ENCODE results near the gene EVI5L.

The EVI5L gene

GRCh38 chr19:7863971-7864689 lies 34.1 kb downstream of the EVI5L start:
- DNase-seq (ENCODE audit: low read depth) = no peak
- Histone ChIP-seq H3K4me1 (ENCODE audit: control insufficient read depth, insufficient read depth, low read length) (peaks cover 10% of the 10 kb centered on the region), H3K4me3 (ENCODE audit: low read length) (no peak overlapping the region), H3K27me3 (replicated peaks; ENCODE audit: control insufficient read depth, insufficient read depth, low read length) (peaks cover 3% of the 10 kb centered on the region), H3K36me3 (ENCODE audit: control insufficient read depth, insufficient read depth, low read length, severe bottlenecking) (peaks cover 7% of the 10 kb centered on the region), H3K9ac (ENCODE audit: low read length) (no peak overlapping the region), H3K9me3 (ENCODE audit: control insufficient read depth, low read length) (no peaks in the 10 kb centered on the region)

DNA sequence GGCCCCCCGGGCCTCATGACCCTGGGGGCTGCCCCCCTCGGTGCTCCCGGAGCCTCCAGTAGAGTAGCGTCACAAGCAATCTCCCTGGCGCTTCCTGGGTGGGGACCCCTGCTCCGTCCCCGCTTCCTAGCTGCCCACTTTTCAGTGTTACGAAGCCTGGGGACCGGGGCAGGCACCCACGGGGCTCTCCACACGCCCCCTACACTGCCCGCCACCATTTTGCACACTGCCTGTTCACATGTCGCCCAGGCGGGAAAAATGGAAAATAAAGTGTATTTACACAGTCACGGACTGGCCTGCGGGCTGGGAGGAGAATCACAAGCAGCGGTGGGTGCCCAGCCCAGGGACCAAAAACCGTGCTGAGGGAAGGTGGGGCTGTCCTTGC lies 34.7 kb downstream of the EVI5L start:
- no peak for DNase-seq (ENCODE audit: low read depth)
- Histone ChIP-seq H3K4me3 (ENCODE audit: low read length) (no peak overlapping the region), H3K36me3 (ENCODE audit: control insufficient read depth, insufficient read depth, low read length, severe bottlenecking) (peaks cover 3% of the 10 kb centered on the region), H3K9ac (ENCODE audit: low read length) (no peak overlapping the region), H3K9me3 (ENCODE audit: control insufficient read depth, low read length) (no peaks in the 10 kb centered on the region), H3K4me1 (ENCODE audit: control insufficient read depth, insufficient read depth, low read length) (peaks cover 10% of the 10 kb centered on the region), H3K27me3 (replicated peaks; ENCODE audit: control insufficient read depth, insufficient read depth, low read length) (peaks cover 3% of the 10 kb centered on the region)

DNA sequence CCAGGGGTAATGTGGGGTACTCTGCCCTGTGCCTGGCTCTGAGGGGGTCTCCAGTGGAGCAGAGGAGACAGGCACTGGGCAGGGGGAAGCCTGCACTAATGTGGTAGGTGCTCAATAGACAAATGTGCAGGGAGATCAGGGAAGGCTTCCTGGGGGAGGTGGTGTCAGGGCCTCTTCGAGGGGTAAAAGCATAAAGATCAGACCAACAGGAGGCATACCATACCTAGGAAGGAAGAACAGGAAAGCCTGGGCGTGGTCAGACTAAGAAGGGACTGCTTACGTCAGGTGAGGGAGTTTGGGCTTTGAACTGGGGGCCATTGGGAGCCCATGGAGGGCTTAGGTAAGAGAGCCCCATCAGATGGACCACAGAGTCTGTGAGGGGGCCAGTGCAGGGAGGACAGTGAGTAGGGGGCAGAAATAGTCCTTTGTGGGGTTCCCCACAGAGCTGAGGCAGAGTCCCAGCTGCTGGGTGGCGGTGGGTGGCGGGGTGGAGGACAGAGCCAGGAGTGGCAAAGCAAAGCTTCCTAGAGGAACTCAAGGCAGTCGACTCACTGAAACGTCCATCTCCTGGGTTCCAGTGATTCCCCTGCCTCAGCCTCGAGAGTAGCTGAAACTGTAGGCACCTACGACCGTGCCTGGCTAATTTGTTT lies 35.4 kb downstream of the EVI5L start:
- H3K9ac ChIP-seq (ENCODE audit: low read length) = no peak overlapping the region
- H3K36me3 ChIP-seq (ENCODE audit: control insufficient read depth, insufficient read depth, low read length, severe bottlenecking) = peaks cover 3% of the 10 kb centered on the region
- no peak overlapping the region for H3K4me3 ChIP-seq (ENCODE audit: low read length)
- DNase-seq (ENCODE audit: low read depth) = no peak
- peaks cover 3% of the 10 kb centered on the region for H3K27me3 ChIP-seq (replicated peaks; ENCODE audit: control insufficient read depth, insufficient read depth, low read length)
- no peaks in the 10 kb centered on the region for H3K9me3 ChIP-seq (ENCODE audit: control insufficient read depth, low read length)
- peaks cover 10% of the 10 kb centered on the region for H3K4me1 ChIP-seq (ENCODE audit: control insufficient read depth, insufficient read depth, low read length)

DNA sequence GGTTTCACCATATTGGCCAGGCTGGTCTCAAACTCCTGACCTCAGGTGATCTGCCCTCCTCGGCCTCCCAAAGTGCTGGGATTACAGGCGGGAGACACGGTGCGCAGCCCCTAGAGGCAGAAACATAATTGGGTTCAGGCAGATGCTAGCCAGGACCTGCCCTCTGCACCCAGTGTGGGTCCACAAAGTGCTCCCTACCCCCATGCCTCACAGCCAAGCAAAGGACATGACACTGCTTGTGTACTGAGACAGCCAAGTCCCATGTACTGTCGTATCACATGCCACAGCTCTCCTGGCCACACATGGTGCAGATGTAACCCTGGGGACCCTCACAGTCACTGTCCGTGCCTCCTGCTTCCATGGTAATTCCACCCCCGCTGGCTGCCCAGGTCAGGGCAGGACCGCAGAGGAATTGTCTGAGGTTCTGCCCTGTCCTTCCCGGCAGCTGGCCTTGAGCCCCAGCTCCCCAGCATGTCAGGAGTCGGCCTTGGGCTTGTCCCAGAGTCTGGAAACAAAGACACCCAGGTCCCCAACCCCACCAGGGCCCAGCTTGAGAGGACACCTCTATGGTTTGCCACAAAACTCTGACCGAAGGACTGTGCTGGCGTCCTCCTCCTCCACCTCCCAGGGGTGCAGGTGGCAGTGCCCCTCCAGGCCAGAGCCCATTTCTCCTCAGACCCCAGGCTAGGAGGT lies 36.5 kb downstream of the EVI5L start:
- H3K27me3 ChIP-seq (replicated peaks; ENCODE audit: control insufficient read depth, insufficient read depth, low read length) = peaks cover 3% of the 10 kb centered on the region
- H3K36me3 ChIP-seq (ENCODE audit: control insufficient read depth, insufficient read depth, low read length, severe bottlenecking) = peaks cover 3% of the 10 kb centered on the region
- DNase-seq (ENCODE audit: low read depth) = no peak
- no peak overlapping the region for H3K4me3 ChIP-seq (ENCODE audit: low read length)
- H3K9me3 ChIP-seq (ENCODE audit: control insufficient read depth, low read length) = no peaks in the 10 kb centered on the region
- H3K9ac ChIP-seq (ENCODE audit: low read length) = no peak overlapping the region
- H3K4me1 ChIP-seq (ENCODE audit: control insufficient read depth, insufficient read depth, low read length) = peaks cover 12% of the 10 kb centered on the region

- Histone ChIP-seq H3K27me3 (replicated peaks; ENCODE audit: control insufficient read depth, insufficient read depth, low read length) (peaks cover 5% of the 10 kb centered on the region), H3K9me3 (ENCODE audit: control insufficient read depth, low read length) (no peaks in the 10 kb centered on the region), H3K36me3 (ENCODE audit: control insufficient read depth, insufficient read depth, low read length, severe bottlenecking) (peaks cover 3% of the 10 kb centered on the region), H3K9ac (ENCODE audit: low read length) (no peak overlapping the region), H3K4me3 (ENCODE audit: low read length) (no peak overlapping the region), H3K4me1 (ENCODE audit: control insufficient read depth, insufficient read depth, low read length) (peaks cover 15% of the 10 kb centered on the region)
- DNase-seq (ENCODE audit: low read depth) = no peak
Measured at GRCh38 chr19:7867092-7867844, 37.2 kb downstream of the EVI5L start.

DNA sequence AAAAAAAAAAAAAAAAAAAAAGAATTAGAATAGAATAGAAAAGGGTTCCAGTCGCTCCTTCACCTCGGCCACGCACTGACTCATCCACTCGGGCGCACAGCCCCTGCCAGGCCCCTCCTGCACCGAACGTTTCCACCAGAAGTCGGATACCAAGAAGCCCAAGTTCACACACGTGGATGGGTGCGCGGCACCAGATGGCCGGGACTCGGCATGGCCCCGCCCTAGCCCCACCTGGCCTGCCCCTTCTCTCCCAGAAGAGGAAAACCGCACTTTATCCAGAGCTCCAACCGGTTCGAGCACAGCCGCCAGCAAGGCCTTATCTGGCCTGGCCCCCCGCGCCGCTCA lies 38.3 kb downstream of the EVI5L start:
- Histone ChIP-seq H3K9me3 (ENCODE audit: control insufficient read depth, low read length) (no peaks in the 10 kb centered on the region), H3K27me3 (replicated peaks; ENCODE audit: control insufficient read depth, insufficient read depth, low read length) (peaks cover 15% of the 10 kb centered on the region), H3K9ac (ENCODE audit: low read length) (no peak overlapping the region), H3K36me3 (ENCODE audit: control insufficient read depth, insufficient read depth, low read length, severe bottlenecking) (peaks cover 2% of the 10 kb centered on the region), H3K4me1 (ENCODE audit: control insufficient read depth, insufficient read depth, low read length) (peaks cover 15% of the 10 kb centered on the region), H3K4me3 (ENCODE audit: low read length) (no peak overlapping the region)
- DNase-seq (ENCODE audit: low read depth) = no peak

DNA sequence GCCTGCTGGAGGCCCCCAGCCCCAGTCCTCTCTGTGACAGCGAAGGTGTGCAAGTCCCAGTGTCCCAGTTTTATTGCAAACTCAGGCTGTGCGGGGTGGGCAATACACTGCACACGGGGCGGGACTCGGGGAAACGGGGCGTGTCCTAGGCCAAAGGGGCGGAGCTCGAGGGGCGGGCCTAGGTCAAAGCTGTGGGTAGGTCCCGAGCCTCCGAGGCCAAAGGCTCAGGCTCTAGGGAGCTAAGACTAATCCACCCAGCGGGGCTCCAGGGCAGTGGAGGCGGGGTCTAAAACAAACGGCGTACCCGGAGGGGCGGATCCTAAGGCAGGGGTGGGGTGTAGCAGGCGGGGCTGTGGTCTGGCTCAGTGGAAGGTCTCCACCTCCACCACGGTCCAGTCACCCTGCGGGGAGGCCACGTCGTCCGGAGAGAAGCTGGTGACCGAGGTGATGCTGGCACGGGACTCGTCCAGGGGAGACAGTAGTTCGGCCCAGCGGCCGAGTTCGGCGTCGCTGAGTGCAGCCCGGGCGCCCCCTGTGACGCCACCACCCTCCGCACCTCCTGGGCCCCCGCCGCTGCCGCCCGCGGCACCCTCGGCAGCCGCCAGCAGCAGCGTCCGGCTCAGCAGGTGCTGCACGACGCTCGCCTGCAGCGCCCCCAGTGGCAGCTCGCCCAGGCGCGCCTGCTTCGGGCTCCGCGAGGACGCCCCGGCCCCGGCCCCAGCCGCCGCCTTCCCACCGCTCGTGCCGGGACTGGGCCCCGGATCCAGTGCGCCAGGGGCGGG lies 38.8 kb downstream of the EVI5L start:
- no peak overlapping the region for H3K9ac ChIP-seq (ENCODE audit: low read length)
- peak; percentile 80 for DNase-seq (ENCODE audit: low read depth)
- H3K27me3 ChIP-seq (replicated peaks; ENCODE audit: control insufficient read depth, insufficient read depth, low read length) = peaks cover 18% of the 10 kb centered on the region
- no peaks in the 10 kb centered on the region for H3K36me3 ChIP-seq (ENCODE audit: control insufficient read depth, insufficient read depth, low read length, severe bottlenecking)
- no peaks in the 10 kb centered on the region for H3K9me3 ChIP-seq (ENCODE audit: control insufficient read depth, low read length)
- peak overlapping the region; percentile 54 for H3K4me3 ChIP-seq (ENCODE audit: low read length)
- peaks cover 15% of the 10 kb centered on the region for H3K4me1 ChIP-seq (ENCODE audit: control insufficient read depth, insufficient read depth, low read length)

DNA sequence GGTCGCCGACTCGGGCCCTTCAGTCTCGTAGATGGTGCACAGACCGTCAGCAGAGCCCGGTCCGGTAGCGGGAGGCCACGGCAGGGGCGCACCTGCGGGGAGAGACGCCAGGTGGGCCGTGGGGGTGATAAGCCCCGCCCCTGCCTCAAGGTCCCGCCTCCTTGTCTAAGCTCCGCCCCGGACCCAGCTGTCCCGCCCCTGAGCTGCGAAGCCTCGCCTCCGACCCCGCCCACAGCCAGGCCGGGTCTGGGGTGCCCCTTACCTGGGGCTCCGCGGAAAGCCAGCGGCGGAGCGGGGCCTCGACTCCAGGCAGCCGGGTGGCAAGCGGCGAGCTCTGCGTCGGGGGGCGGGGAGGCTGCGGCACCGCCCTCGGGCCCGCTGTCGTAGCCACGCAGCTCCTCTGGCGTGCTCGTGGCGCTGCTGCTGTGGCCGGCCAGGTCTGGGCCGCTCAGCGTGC lies 39.5 kb downstream of the EVI5L start:
- Histone ChIP-seq H3K4me1 (ENCODE audit: control insufficient read depth, insufficient read depth, low read length) (peaks cover 15% of the 10 kb centered on the region), H3K27me3 (replicated peaks; ENCODE audit: control insufficient read depth, insufficient read depth, low read length) (peaks cover 18% of the 10 kb centered on the region), H3K9ac (ENCODE audit: low read length) (no peak overlapping the region), H3K4me3 (ENCODE audit: low read length) (peak overlapping the region; percentile 54), H3K9me3 (ENCODE audit: control insufficient read depth, low read length) (no peaks in the 10 kb centered on the region), H3K36me3 (ENCODE audit: control insufficient read depth, insufficient read depth, low read length, severe bottlenecking) (no peaks in the 10 kb centered on the region)
- peak; percentile 65 for DNase-seq (ENCODE audit: low read depth)

- peaks cover 15% of the 10 kb centered on the region for H3K4me1 ChIP-seq (ENCODE audit: control insufficient read depth, insufficient read depth, low read length)
- peak overlapping the region; percentile 54 for H3K4me3 ChIP-seq (ENCODE audit: low read length)
- no peaks in the 10 kb centered on the region for H3K36me3 ChIP-seq (ENCODE audit: control insufficient read depth, insufficient read depth, low read length, severe bottlenecking)
- H3K9me3 ChIP-seq (ENCODE audit: control insufficient read depth, low read length) = no peaks in the 10 kb centered on the region
- no peak overlapping the region for H3K9ac ChIP-seq (ENCODE audit: low read length)
- no peak for DNase-seq (ENCODE audit: low read depth)
- peaks cover 24% of the 10 kb centered on the region for H3K27me3 ChIP-seq (replicated peaks; ENCODE audit: control insufficient read depth, insufficient read depth, low read length)
Measured at GRCh38 chr19:7869910-7870511, 40.0 kb downstream of the EVI5L start.

DNA sequence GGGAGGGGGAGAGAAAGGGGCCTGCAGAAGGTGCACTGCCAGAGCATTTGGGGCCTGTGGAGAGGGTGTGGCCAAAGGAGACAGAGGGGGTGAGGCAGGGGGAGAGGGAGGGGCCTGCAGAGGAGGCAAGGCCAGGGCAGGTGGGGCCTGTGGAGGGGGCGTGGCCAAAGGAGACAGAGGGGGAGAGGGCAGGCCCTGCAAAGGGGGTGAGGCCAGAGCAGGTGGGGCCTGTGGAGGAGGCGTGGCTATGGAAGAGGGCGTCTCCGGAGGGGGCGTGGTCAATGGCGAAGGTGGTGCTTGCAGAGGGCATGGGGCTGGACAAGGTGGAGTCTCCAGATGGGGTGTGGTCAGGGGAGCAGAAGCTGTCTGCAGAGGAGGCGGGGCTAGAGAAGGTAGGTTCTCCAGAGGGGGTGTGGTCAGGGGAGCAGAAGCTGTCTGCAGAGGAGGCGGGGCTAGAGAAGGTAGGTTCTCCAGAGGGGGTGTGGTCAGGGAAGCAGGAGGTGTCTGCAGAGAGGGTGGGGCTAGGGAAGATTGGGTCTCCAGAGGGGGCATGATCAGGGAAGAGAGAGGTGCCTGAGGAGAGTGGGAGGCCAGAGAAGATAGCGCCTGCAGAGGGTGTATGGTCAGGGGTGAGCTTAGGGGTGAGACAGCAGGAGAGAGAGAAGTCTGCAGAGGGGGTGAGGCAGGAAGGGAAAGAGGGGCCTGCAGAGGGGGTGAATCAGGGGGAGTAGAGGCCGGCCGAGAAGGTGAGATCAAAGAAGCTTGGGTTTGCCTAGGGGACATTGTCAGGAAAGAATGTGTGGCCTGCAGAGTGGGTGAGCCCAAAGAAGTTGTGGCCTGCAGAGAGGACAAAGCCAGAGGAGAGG lies 40.8 kb downstream of the EVI5L start:
- peaks cover 24% of the 10 kb centered on the region for H3K27me3 ChIP-seq (replicated peaks; ENCODE audit: control insufficient read depth, insufficient read depth, low read length)
- no peak for DNase-seq (ENCODE audit: low read depth)

More for the DNA sequence above, 40.8 kb downstream of the EVI5L start:
- Histone ChIP-seq H3K36me3 (ENCODE audit: control insufficient read depth, insufficient read depth, low read length, severe bottlenecking) (no peaks in the 10 kb centered on the region), H3K9me3 (ENCODE audit: control insufficient read depth, low read length) (no peaks in the 10 kb centered on the region), H3K9ac (ENCODE audit: low read length) (no peak overlapping the region), H3K4me1 (ENCODE audit: control insufficient read depth, insufficient read depth, low read length) (peaks cover 13% of the 10 kb centered on the region), H3K4me3 (ENCODE audit: low read length) (no peak overlapping the region)
